Measurements from ENCODE around the gene PLAAT5. TPM values are rescaled to one million over a fixed set of nuclear protein-coding genes. Genes with fewer than 3 reads are reported as not detected.

The PLAAT5 gene
- total RNA-seq, 1 experiment from 2014 or later: 8.5 TPM

DNA sequence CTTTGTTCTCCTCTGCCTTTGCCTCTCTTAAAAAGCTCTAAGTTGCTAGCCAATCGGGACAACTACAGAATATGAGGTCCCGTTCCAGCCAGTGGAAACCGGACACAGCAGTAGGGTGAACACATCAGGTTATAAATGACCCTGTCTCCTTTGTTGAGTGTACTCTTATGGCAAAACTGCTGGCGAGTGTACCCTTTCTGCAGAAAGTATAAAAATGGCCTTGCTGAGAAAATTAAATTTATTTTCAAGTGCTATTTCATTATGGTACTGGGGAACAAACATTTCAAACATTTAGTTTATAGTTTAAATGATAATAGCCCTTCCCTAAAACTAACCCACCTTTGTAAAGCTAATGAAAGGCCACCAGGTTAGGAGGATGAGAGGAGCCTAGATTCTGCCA lies 8.9 kb upstream of the PLAAT5 start:
- Histone ChIP-seq H3K27ac (ENCODE audit: insufficient read length, low read depth, low read length) (no peak overlapping the region), H3K4ac (ENCODE audit: low read depth, low read length) (no peak overlapping the region), H3K4me1 (ENCODE audit: insufficient read depth, low read length) (peaks cover 5% of the 10 kb centered on the region; the same call in 1 of the 2 replicates), H3K14ac (ENCODE audit: insufficient read depth, low read length) (no peak overlapping the region), H3K23ac (ENCODE audit: insufficient read length, low read depth, low read length) (no peak overlapping the region), H3K23me2 (ENCODE audit: insufficient read length, low read depth, low read length, poor library complexity, severe bottlenecking) (no peaks in the 10 kb centered on the region), H3K79me2 (ENCODE audit: insufficient read depth, low read length) (no peaks in the 10 kb centered on the region), H3T11ph (ENCODE audit: low read length) (no peak overlapping the region), H2BK5ac (ENCODE audit: insufficient read length, low read length) (no peak overlapping the region), H4K8ac (replicated peaks; ENCODE audit: insufficient read length, low read depth, low read length) (no peak overlapping the region), H2BK20ac (ENCODE audit: low read depth, low read length, poor library complexity, severe bottlenecking) (no peak overlapping the region), H3K27me3 (ENCODE audit: insufficient read depth, low read length) (no peaks in the 10 kb centered on the region), H2AFZ (ENCODE audit: low read length) (no peak overlapping the region), H3K9ac (ENCODE audit: extremely low read depth, insufficient read length, low read length) (no peak overlapping the region), H3K79me1 (ENCODE audit: insufficient read depth, low read depth, low read length, poor library complexity, severe bottlenecking) (no peaks in the 10 kb centered on the region), H2BK12ac (ENCODE audit: insufficient read length, low read depth, low read length) (no peak overlapping the region), H2BK15ac (ENCODE audit: low read depth, low read length) (no peak overlapping the region), H3K18ac (ENCODE audit: insufficient read length, low read depth, low read length) (no peak overlapping the region), H4K91ac (ENCODE audit: insufficient read length, low read depth, low read length) (no peak overlapping the region), H4K20me1 (ENCODE audit: control insufficient read depth, insufficient read depth, insufficient read length) (no peaks in the 10 kb centered on the region), H4K5ac (ENCODE audit: insufficient read length, low read depth, low read length) (no peak overlapping the region), H3K9me3 (ENCODE audit: control insufficient read depth, low read depth, low read length) (no peaks in the 10 kb centered on the region), H3K56ac (ENCODE audit: insufficient read length, low read depth, low read length) (no peak overlapping the region), H3K4me2 (ENCODE audit: insufficient read depth, insufficient read length, low read length) (no peak overlapping the region), H2AK5ac (ENCODE audit: insufficient read length, low read length) (no peak overlapping the region), H2BK120ac (ENCODE audit: low read depth, low read length, poor library complexity, severe bottlenecking) (no peak overlapping the region)
- no CpG with 5 or more reads among the region's 4 CpGs for WGBS (ENCODE audit: extremely low coverage, insufficient read length, low lambda C conversion rate)
- Mint-ChIP-seq H3K9me3 (peaks cover 25 to 34% of the 10 kb centered on the region in 2 experiments), H3K36me3 (ENCODE audit: insufficient read depth in 1 of 3, low read depth in 3 of 3) (peaks cover 16 to 34% (median 25%) of the 10 kb centered on the region in 3 experiments), H3K27ac (peak overlapping the region in 1 of 3 experiments; percentile 27; a peak in 1 of 7 replicates), H3K4me3 (no peak overlapping the region), H3K27me3 (ENCODE audit: low read depth) (peaks cover 4% of the 10 kb centered on the region), H3K4me1 (peaks cover 38 to 44% of the 10 kb centered on the region in 2 experiments)
- TF ChIP-seq, protein P1, sequence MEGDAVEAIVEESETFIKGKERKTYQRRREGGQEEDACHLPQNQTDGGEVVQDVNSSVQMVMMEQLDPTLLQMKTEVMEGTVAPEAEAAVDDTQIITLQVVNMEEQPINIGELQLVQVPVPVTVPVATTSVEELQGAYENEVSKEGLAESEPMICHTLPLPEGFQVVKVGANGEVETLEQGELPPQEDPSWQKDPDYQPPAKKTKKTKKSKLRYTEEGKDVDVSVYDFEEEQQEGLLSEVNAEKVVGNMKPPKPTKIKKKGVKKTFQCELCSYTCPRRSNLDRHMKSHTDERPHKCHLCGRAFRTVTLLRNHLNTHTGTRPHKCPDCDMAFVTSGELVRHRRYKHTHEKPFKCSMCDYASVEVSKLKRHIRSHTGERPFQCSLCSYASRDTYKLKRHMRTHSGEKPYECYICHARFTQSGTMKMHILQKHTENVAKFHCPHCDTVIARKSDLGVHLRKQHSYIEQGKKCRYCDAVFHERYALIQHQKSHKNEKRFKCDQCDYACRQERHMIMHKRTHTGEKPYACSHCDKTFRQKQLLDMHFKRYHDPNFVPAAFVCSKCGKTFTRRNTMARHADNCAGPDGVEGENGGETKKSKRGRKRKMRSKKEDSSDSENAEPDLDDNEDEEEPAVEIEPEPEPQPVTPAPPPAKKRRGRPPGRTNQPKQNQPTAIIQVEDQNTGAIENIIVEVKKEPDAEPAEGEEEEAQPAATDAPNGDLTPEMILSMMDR (conservative IDR thresholded peaks at IDR 0.05): no peak
- no peak for DNase-seq
